Activated CD8-positive, alpha-beta memory T cell treated with anti-CD3 and anti-CD28 coated beads, Interleukin-2, amount 50 U/mL, for 24 hours (primary cell): ENCODE measurements around the gene IGFBP2.

Experiments used
- DNase-seq: peaks from one replicate; pipeline ENCODE4 v3.0.0-alpha.2; 2020; ENCODE audit errors: extremely low read depth

The IGFBP2 gene

GRCh38 chr2:216702756-216703155 lies 69.5 kb downstream of the IGFBP2 start:
- DNase-seq, result no peak

GRCh38 chr2:216710551-216711301 lies 77.5 kb downstream of the IGFBP2 start:
- no peak for DNase-seq

DNA sequence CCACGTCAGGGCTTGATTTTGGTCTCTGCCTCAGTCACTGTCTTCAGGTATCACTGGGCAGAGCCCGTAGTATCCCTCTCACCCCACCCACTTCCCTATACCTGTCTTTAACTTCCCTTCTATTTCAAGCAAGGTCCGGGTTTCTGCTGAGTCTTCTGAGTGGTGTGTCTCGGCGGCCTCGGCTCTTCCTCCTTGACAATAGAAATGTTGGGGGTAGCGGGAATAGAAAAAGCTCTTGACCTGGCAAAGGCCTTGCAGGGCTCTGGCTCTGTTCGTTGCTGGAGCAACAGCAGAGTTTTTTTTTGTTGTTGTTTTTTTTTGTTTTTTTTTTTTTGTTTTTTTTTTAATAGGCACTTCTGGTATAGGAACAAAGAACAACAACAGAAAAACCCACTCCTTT lies 78.1 kb downstream of the IGFBP2 start:
- DNase-seq, result no peak

- no peak for DNase-seq
Measured at GRCh38 chr2:216713691-216714336, 80.6 kb downstream of the IGFBP2 start.
